ENCODE measurements around the gene LGALS1.
A peak's percentile ranks its signal among the peaks of the same experiment; 100 is the strongest.

The LGALS1 gene

DNA sequence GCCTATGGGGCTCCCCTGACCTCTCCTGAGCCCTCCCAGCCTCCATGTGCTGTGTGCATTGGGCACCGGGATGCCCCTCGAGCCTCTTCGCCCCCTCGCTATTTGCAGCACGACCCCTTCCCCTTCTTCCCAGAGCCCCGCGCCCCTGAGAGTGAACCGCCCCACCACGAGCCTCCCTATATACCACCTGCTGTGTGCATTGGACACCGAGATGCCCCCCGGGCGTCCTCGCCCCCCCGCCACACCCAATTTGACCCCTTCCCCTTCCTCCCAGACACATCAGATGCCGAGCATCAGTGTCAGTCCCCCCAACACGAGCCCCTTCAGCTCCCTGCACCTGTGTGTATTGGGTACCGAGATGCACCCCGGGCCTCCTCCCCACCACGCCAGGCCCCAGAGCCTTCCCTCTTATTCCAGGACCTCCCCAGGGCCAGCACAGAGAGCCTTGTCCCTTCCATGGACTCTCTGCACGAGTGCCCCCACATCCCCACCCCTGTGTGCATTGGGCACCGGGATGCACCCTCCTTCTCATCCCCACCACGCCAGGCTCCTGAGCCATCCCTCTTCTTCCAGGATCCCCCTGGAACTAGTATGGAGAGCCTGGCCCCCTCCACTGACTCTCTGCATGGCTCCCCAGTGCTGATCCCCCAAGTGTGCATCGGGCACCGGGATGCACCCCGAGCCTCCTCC lies 50.3 kb downstream of the LGALS1 start:
- no peak for DNase-seq

DNA sequence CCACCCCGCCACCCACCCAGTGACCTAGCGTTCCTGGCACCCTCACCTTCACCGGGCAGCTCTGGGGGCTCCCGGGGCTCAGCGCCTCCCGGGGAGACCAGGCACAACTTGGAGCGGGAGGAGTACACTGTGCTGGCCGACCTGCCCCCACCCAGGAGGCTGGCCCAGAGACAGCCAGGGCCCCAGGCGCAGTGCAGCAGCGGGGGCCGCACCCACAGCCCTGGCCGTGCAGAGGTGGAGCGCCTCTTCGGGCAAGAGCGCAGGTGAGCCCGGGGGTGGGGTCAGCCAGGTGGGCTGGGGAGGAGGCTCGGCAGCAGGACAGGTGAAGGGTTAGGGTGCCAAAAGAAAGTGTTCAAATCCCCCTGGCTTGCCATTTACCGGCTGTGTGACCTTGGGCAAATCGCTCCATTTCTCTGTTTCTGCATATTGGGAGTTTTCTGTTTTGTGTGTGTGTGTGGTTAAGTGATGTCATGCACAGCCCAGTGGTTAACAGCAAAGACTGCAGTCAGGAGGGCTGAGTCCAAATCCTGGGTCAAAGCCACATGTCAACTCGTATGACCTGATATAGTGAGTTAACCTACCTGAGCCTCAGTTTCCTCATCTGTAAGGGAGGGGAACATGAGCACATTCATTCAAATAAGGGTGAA lies 50.9 kb downstream of the LGALS1 start:
- DNase-seq, result peak in 1 of 5 experiments; percentile 37

DNA sequence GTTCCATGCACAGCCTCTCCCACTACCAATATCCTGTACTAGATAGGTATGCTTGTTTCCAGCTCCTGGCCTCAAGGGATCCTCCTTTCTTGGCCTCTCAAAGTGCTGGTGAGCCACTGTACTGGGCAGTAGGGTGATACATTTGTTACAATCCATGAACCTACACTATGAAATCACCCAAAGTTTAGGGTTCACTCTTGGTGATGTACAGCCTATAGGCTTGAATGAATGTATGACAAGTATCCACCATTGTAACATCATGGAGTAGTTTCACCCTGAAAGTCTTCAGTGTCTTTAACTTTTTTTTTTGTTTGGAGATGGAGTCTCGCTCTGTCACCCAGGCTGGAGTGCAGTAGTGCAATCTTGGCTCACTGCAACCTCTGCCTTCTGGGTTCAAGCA lies 53.2 kb downstream of the LGALS1 start:
- DNase-seq, result no peak

Data from T-helper 2 cell (primary cell).